ENCODE results near the gene PDHA1. TPM values are rescaled to one million over a fixed set of nuclear protein-coding genes. Genes with fewer than 3 reads are reported as not detected.

PDHA1 gene
- total RNA-seq, 2 experiments from 2014 or later: 259 to 261 TPM

GRCh38 chrX:19334945-19335626 is 8.6 kb upstream of the PDHA1 start:
- Mint-ChIP-seq H3K27me3 (no peaks in the 10 kb centered on the region), H3K4me1 (ENCODE audit: low read depth) (no peaks in the 10 kb centered on the region), H3K4me3 (no peak overlapping the region), H3K27ac (no peak overlapping the region), H3K36me3 (ENCODE audit: low read depth) (no peaks in the 10 kb centered on the region), H3K9me3 (no peaks in the 10 kb centered on the region)
- DNase-seq (peak; percentile 54), ATAC-seq (peak; percentile 74)
- CTCF ChIA-PET: interaction anchor here (1.6 to 2.7 kb wide), 5 partner anchors 293 to 910 kb away, joined by 5 to 20 read pairs (median 6); partner anchors contain the start of gene CDKL5
- TF ChIP-seq, protein P1, sequence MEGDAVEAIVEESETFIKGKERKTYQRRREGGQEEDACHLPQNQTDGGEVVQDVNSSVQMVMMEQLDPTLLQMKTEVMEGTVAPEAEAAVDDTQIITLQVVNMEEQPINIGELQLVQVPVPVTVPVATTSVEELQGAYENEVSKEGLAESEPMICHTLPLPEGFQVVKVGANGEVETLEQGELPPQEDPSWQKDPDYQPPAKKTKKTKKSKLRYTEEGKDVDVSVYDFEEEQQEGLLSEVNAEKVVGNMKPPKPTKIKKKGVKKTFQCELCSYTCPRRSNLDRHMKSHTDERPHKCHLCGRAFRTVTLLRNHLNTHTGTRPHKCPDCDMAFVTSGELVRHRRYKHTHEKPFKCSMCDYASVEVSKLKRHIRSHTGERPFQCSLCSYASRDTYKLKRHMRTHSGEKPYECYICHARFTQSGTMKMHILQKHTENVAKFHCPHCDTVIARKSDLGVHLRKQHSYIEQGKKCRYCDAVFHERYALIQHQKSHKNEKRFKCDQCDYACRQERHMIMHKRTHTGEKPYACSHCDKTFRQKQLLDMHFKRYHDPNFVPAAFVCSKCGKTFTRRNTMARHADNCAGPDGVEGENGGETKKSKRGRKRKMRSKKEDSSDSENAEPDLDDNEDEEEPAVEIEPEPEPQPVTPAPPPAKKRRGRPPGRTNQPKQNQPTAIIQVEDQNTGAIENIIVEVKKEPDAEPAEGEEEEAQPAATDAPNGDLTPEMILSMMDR (IDR thresholded peaks at IDR 0.05): peak; percentile 53
- intact Hi-C loops (cut with micrococcal nuclease): loop anchor here (2.0 to 5.0 kb wide), 2 partner anchors 403 to 944 kb away; no protein-coding TSS in a partner anchor
- POLR2A ChIA-PET: no interaction called here

DNA sequence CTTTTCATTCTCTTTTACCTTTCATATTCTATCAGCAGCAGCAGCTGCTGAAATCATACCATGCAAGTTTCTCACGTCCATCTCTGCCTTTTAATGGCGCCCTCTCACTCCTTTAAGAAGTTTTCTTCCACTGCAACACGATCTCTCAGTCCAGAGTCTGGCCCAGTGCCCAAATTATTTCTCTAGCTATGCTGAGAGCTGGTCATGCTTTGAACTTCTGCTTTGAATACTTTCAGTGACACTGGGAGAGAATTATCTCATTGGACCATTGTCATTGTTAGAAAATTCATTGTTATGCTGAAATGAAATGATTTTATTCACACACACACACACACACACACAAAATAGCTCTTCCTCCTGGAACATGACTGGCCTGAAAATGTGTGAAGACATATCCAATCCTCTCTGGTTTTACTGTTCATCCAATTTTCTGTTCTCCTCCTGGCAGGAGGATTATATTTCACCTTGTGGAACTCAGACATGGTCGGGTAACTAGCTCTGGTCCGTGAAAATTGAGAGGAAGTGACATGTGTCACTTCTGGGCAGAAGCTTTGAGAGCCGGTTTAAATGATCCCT is 1.3 kb upstream of the PDHA1 start:
- no peak for DNase-seq
- TF ChIP-seq, protein P1 (IDR thresholded peaks at IDR 0.05): no peak
- H3K9me3 Mint-ChIP-seq: no peaks in the 10 kb centered on the region
- H3K27ac Mint-ChIP-seq: no peak overlapping the region
- intact Hi-C loops (cut with micrococcal nuclease): no loop called here
- ChIA-PET POLR2A (no interaction called here), CTCF (interaction anchor here (0.7 kb wide), 1 partner anchor 14 kb away, joined by 3 read pairs; no protein-coding TSS in a partner anchor)
- H3K36me3 Mint-ChIP-seq (ENCODE audit: low read depth): no peaks in the 10 kb centered on the region
- H3K27me3 Mint-ChIP-seq: no peaks in the 10 kb centered on the region
- ATAC-seq: no peak
- H3K4me3 Mint-ChIP-seq: peak overlapping the region; percentile 80
- peaks cover 11% of the 10 kb centered on the region for H3K4me1 Mint-ChIP-seq (ENCODE audit: low read depth)

DNA sequence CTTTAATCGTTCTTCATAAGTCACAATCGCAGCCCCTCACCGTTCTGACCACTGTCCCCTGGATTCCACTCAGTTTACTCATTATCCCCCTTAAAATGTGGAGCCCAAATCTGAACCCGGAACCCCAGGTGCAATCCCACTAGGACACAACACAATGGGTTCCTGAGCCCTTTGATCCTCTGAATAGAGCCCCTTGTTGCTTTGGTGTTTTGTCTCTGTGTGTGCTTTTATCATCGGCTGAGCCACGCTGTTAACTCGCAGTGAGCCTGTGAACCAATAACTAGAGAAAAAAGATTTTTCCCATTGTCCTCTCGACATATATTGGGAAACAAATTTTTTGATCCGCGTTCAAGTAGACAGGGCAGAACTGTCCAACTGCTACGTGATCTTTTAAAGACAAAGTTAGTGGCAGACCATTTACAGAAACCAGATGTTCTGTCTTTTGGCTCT is 617 bp upstream of the PDHA1 start:
- DNase-seq (no peak), ATAC-seq (no peak)
- intact Hi-C loops (cut with micrococcal nuclease): no loop called here
- peaks cover 3% of the 10 kb centered on the region for H3K36me3 Mint-ChIP-seq (ENCODE audit: low read depth)
- H3K27ac Mint-ChIP-seq: peak overlapping the region; percentile 91
- peaks cover 18% of the 10 kb centered on the region for H3K4me1 Mint-ChIP-seq (ENCODE audit: low read depth)
- CTCF ChIA-PET: no interaction called here
- peak overlapping the region; percentile 80 for H3K4me3 Mint-ChIP-seq
- H3K9me3 Mint-ChIP-seq: no peaks in the 10 kb centered on the region
- no peaks in the 10 kb centered on the region for H3K27me3 Mint-ChIP-seq
- TF ChIP-seq, protein P1 (IDR thresholded peaks at IDR 0.05): no peak
- POLR2A ChIA-PET: no interaction called here

DNA sequence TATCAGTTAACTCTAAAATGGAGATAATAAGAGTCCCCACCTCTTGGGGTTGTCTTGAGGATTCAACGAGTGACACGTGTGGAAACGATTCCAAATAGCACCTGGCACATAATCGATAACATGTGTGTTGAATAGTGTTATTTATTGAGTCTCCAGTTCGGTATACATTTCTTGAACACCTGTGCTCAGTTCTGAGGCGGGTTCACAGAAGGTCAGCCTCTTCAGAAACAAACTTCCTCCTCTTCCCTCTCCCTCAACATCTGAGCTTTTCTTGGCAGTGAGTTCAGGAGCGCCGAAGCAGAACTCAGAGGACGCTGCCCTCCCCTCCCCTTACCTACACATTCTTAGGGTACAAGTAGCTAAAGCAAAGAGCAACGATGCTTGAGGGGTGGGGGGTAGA is 934 bp downstream of the PDHA1 start:
- H3K27me3 Mint-ChIP-seq: no peaks in the 10 kb centered on the region
- TF ChIP-seq, protein P1 (IDR thresholded peaks at IDR 0.05): no peak
- no peaks in the 10 kb centered on the region for H3K9me3 Mint-ChIP-seq
- intact Hi-C loops (cut with micrococcal nuclease): no loop called here
- H3K36me3 Mint-ChIP-seq (ENCODE audit: low read depth): peaks cover 4% of the 10 kb centered on the region
- H3K27ac Mint-ChIP-seq: peak overlapping the region; percentile 85
- ATAC-seq (no peak), DNase-seq (no peak)
- peak overlapping the region; percentile 80 for H3K4me3 Mint-ChIP-seq
- H3K4me1 Mint-ChIP-seq (ENCODE audit: low read depth): peaks cover 23% of the 10 kb centered on the region
- POLR2A ChIA-PET: no interaction called here
- CTCF ChIA-PET: interaction anchor here (1.1 kb wide), 1 partner anchor 11 kb away, joined by 3 read pairs; no protein-coding TSS in a partner anchor

DNA sequence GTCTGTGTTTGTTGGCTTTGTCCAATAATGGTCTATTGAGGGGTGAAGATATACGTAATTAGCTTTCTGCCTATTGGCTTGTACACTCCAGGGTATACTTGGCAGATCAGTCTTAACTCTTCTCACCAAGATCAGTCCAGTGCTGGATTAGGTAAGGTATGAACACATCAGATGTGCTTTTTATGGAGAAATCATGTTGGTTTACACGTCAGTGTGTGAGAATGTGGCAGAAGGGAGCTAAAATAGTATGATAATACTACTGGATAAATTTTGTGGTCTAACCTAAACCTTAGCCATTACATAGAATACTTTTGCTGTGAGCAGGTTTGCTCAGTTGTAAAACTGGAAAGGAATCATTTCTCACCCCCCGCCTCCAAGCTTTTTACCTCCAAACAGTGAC is 4.2 kb downstream of the PDHA1 start:
- intact Hi-C loops (cut with micrococcal nuclease): no loop called here
- TF ChIP-seq, protein P1 (IDR thresholded peaks at IDR 0.05): no peak
- Mint-ChIP-seq H3K27ac (peak overlapping the region; percentile 55), H3K4me1 (ENCODE audit: low read depth) (peaks cover 37% of the 10 kb centered on the region), H3K4me3 (no peak overlapping the region), H3K9me3 (no peaks in the 10 kb centered on the region), H3K36me3 (ENCODE audit: low read depth) (peaks cover 23% of the 10 kb centered on the region), H3K27me3 (no peaks in the 10 kb centered on the region)
- ATAC-seq (no peak), DNase-seq (no peak)
- CTCF ChIA-PET: no interaction called here
- POLR2A ChIA-PET: no interaction called here

All from activated CD8-positive, alpha-beta T cell treated with anti-CD3 and anti-CD28 coated beads for 36 hours (primary cell).